GM23338 (cell line): ENCODE measurements around the gene MAPT. TPM values are rescaled to one million over a fixed set of nuclear protein-coding genes. Genes with fewer than 3 reads are reported as not detected.
A peak's percentile ranks its signal among the peaks of the same experiment; 100 is the strongest.

ENCODE experiments used
- ATAC-seq: fragments of 200-7000 bp; cut with Tn5 transposase; 3 replicates; pipeline ENCODE4 v1.9.1; 2020
- DNase-seq: peaks from one replicate; pipeline ENCODE4 v3.0.0-alpha.2; 2015; ENCODE audit warnings: low spot score
- H2AFZ ChIP-seq: fragments of 200-600 bp; sonication (generic); 2 replicates; pipeline ENCODE4 v1.8.0; 2016; ENCODE audit warnings: antibody characterized with exemption, mild to moderate bottlenecking, moderate library complexity
- H3F3A ChIP-seq: fragments of 200-600 bp; sonication (generic); replicated peaks from 2 replicates; pipeline ENCODE4 v1.8.0; 2017; ENCODE audit warnings: antibody characterized with exemption, mixed run types, low read depth
- H3K27ac ChIP-seq: fragments of 200-600 bp; sonication (generic); 2 replicates; pipeline ENCODE4 v1.6.1; 2016; ENCODE audit warnings: low read depth
- H3K27me3 ChIP-seq: fragments of 200-600 bp; sonication (generic); 2 replicates; pipeline ENCODE4 v1.8.0; 2016; ENCODE audit warnings: mild to moderate bottlenecking, mixed run types, moderate library complexity; ENCODE audit not compliant: insufficient read depth
- H3K36me3 ChIP-seq: fragments of 200-600 bp; sonication (generic); 2 replicates; pipeline ENCODE4 v1.8.0; 2016; ENCODE audit warnings: mild to moderate bottlenecking; ENCODE audit not compliant: insufficient read depth
- H3K4me1 ChIP-seq: fragments of 200-600 bp; sonication (generic); 2 replicates; pipeline ENCODE4 v1.8.0; 2016; ENCODE audit warnings: mild to moderate bottlenecking, moderate library complexity; ENCODE audit not compliant: insufficient read depth
- H3K4me2 ChIP-seq: fragments of 200-600 bp; sonication (generic); 2 replicates; pipeline ENCODE4 v1.7.1; 2017; ENCODE audit warnings: mixed run types
- H3K4me3 ChIP-seq: fragments of 200-600 bp; sonication (generic); 2 replicates; pipeline ENCODE4 v1.6.1; 2016; ENCODE audit warnings: mixed run types
- H3K79me2 ChIP-seq: fragments of 200-600 bp; sonication (generic); replicated peaks from 2 replicates; pipeline ENCODE4 v1.8.0; 2017; ENCODE audit warnings: mild to moderate bottlenecking; ENCODE audit not compliant: insufficient read depth
- H3K9me2 ChIP-seq: fragments of 200-600 bp; sonication (generic); 2 replicates; pipeline ENCODE4 v1.8.0; 2017; ENCODE audit not compliant: insufficient read depth
- H4K20me1 ChIP-seq: fragments of 200-600 bp; sonication (generic); replicated peaks from 2 replicates; pipeline ENCODE4 v1.8.0; 2017; ENCODE audit warnings: mild to moderate bottlenecking; ENCODE audit not compliant: insufficient read depth
- H3K27ac Mint-ChIP-seq: 2 replicates; pipeline ENCODE4 v1.8.0; 2020; ENCODE audit warnings: inconsistent platforms, mild to moderate bottlenecking, moderate library complexity, mixed read lengths
- H3K27me3 Mint-ChIP-seq: 3 replicates; pipeline ENCODE4 v1.8.0; 2022; ENCODE audit warnings: low read depth, mild to moderate bottlenecking, moderate library complexity, mixed read lengths, inconsistent platforms; ENCODE audit not compliant: insufficient read depth, poor library complexity
- H3K36me3 Mint-ChIP-seq: 3 replicates; pipeline ENCODE4 v1.8.0; 2021; ENCODE audit warnings: low read depth, mild to moderate bottlenecking, inconsistent platforms, moderate library complexity, mixed read lengths
- H3K4me1 Mint-ChIP-seq: 3 replicates; pipeline ENCODE4 v1.8.0; 2020; ENCODE audit warnings: mild to moderate bottlenecking, inconsistent platforms, mixed read lengths
- H3K4me3 Mint-ChIP-seq: 3 replicates; pipeline ENCODE4 v1.8.0; 2021; ENCODE audit warnings: moderate library complexity, mild to moderate bottlenecking, inconsistent platforms, mixed read lengths
- H3K9me3 Mint-ChIP-seq: 3 replicates; pipeline ENCODE4 v1.8.0; 2020; ENCODE audit warnings: moderate library complexity, mild to moderate bottlenecking, inconsistent platforms, mixed read lengths
- CREB1 ChIP-seq: fragments of 250-450 bp; sonication (Bioruptor Pico); IDR thresholded peaks from 2 replicates; pipeline ENCODE4 v1.5.0; 2020; ENCODE audit warnings: low read depth, mild to moderate bottlenecking, moderate library complexity
- CTCF ChIP-seq, 2 experiments: fragments of 200-600 bp in 1 of 2; sonication (generic) in 1 of 2; conservative IDR thresholded peaks; 2 replicates each; pipeline versions ENCODE4 v1.5.1 to v1.6.1; 2016 to 2017; ENCODE audit warnings: antibody characterized with exemption in 2 of 2, low read depth in 2 of 2, mild to moderate bottlenecking in 2 of 2, moderate library complexity in 1 of 2
- EZH2 ChIP-seq: fragments of 200-600 bp; sonication (generic); IDR thresholded peaks from one replicate; pipeline ENCODE4 v1.8.0; 2017; ENCODE audit warnings: antibody characterized with exemption, mild to moderate bottlenecking, low read depth; ENCODE audit not compliant: unreplicated experiment
- JUNB ChIP-seq: IDR thresholded peaks from one replicate; pipeline ENCODE4 v1.6.1; 2016; ENCODE audit warnings: antibody characterized with exemption; ENCODE audit not compliant: unreplicated experiment
- NANOG ChIP-seq: IDR thresholded peaks from 2 replicates; pipeline ENCODE4 v1.6.1; 2016; ENCODE audit warnings: antibody characterized with exemption, borderline replicate concordance
- ZNF114 ChIP-seq: fragments of 250-450 bp; sonication (Bioruptor Pico); IDR thresholded peaks from 2 replicates; pipeline ENCODE4 v1.5.0; 2020; ENCODE audit warnings: mild to moderate bottlenecking, moderate library complexity
- polyA plus RNA-seq: library from polyadenylated mRNA; unstranded; fragments of >200 nt; fragmentation: Nextera tagmentation; extraction: Ambion mirVana; gene quantifications from 2 replicates; pipeline ENCODE4 v1.2.1, GENCODE V29; 2016
- total RNA-seq: library from RNA; depleted of rRNA; stranded (reverse); fragments of >200 nt; shearing (Covaris generic); gene quantifications from 2 replicates; pipeline ENCODE4 v1.2.3, GENCODE V29; 2014
- TF ChIP-seq, protein P1 (sequence below): IDR thresholded peaks from one replicate; pipeline ENCODE4 v1.6.1; 2018; ENCODE audit warnings: antibody characterized with exemption; ENCODE audit not compliant: unreplicated experiment
- TF ChIP-seq, protein P2 (sequence below): IDR thresholded peaks from 2 replicates; pipeline ENCODE4 v1.6.1; 2016; ENCODE audit warnings: antibody characterized with exemption
- TF ChIP-seq, protein P3 (sequence below): fragments of 250-450 bp; sonication (Bioruptor Pico); IDR thresholded peaks from 2 replicates; pipeline ENCODE4 v1.5.0; 2020; ENCODE audit warnings: mild to moderate bottlenecking, moderate library complexity

MAPT gene
- total and polyA plus RNA-seq, 2 experiments from 2014 or later = 1.1 to 2.1 TPM

- TF ChIP-seq, protein P1, sequence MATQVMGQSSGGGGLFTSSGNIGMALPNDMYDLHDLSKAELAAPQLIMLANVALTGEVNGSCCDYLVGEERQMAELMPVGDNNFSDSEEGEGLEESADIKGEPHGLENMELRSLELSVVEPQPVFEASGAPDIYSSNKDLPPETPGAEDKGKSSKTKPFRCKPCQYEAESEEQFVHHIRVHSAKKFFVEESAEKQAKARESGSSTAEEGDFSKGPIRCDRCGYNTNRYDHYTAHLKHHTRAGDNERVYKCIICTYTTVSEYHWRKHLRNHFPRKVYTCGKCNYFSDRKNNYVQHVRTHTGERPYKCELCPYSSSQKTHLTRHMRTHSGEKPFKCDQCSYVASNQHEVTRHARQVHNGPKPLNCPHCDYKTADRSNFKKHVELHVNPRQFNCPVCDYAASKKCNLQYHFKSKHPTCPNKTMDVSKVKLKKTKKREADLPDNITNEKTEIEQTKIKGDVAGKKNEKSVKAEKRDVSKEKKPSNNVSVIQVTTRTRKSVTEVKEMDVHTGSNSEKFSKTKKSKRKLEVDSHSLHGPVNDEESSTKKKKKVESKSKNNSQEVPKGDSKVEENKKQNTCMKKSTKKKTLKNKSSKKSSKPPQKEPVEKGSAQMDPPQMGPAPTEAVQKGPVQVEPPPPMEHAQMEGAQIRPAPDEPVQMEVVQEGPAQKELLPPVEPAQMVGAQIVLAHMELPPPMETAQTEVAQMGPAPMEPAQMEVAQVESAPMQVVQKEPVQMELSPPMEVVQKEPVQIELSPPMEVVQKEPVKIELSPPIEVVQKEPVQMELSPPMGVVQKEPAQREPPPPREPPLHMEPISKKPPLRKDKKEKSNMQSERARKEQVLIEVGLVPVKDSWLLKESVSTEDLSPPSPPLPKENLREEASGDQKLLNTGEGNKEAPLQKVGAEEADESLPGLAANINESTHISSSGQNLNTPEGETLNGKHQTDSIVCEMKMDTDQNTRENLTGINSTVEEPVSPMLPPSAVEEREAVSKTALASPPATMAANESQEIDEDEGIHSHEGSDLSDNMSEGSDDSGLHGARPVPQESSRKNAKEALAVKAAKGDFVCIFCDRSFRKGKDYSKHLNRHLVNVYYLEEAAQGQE = no peak
- TF ChIP-seq, protein P2, sequence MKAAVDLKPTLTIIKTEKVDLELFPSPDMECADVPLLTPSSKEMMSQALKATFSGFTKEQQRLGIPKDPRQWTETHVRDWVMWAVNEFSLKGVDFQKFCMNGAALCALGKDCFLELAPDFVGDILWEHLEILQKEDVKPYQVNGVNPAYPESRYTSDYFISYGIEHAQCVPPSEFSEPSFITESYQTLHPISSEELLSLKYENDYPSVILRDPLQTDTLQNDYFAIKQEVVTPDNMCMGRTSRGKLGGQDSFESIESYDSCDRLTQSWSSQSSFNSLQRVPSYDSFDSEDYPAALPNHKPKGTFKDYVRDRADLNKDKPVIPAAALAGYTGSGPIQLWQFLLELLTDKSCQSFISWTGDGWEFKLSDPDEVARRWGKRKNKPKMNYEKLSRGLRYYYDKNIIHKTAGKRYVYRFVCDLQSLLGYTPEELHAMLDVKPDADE = no peak
- TF ChIP-seq, protein P3, sequence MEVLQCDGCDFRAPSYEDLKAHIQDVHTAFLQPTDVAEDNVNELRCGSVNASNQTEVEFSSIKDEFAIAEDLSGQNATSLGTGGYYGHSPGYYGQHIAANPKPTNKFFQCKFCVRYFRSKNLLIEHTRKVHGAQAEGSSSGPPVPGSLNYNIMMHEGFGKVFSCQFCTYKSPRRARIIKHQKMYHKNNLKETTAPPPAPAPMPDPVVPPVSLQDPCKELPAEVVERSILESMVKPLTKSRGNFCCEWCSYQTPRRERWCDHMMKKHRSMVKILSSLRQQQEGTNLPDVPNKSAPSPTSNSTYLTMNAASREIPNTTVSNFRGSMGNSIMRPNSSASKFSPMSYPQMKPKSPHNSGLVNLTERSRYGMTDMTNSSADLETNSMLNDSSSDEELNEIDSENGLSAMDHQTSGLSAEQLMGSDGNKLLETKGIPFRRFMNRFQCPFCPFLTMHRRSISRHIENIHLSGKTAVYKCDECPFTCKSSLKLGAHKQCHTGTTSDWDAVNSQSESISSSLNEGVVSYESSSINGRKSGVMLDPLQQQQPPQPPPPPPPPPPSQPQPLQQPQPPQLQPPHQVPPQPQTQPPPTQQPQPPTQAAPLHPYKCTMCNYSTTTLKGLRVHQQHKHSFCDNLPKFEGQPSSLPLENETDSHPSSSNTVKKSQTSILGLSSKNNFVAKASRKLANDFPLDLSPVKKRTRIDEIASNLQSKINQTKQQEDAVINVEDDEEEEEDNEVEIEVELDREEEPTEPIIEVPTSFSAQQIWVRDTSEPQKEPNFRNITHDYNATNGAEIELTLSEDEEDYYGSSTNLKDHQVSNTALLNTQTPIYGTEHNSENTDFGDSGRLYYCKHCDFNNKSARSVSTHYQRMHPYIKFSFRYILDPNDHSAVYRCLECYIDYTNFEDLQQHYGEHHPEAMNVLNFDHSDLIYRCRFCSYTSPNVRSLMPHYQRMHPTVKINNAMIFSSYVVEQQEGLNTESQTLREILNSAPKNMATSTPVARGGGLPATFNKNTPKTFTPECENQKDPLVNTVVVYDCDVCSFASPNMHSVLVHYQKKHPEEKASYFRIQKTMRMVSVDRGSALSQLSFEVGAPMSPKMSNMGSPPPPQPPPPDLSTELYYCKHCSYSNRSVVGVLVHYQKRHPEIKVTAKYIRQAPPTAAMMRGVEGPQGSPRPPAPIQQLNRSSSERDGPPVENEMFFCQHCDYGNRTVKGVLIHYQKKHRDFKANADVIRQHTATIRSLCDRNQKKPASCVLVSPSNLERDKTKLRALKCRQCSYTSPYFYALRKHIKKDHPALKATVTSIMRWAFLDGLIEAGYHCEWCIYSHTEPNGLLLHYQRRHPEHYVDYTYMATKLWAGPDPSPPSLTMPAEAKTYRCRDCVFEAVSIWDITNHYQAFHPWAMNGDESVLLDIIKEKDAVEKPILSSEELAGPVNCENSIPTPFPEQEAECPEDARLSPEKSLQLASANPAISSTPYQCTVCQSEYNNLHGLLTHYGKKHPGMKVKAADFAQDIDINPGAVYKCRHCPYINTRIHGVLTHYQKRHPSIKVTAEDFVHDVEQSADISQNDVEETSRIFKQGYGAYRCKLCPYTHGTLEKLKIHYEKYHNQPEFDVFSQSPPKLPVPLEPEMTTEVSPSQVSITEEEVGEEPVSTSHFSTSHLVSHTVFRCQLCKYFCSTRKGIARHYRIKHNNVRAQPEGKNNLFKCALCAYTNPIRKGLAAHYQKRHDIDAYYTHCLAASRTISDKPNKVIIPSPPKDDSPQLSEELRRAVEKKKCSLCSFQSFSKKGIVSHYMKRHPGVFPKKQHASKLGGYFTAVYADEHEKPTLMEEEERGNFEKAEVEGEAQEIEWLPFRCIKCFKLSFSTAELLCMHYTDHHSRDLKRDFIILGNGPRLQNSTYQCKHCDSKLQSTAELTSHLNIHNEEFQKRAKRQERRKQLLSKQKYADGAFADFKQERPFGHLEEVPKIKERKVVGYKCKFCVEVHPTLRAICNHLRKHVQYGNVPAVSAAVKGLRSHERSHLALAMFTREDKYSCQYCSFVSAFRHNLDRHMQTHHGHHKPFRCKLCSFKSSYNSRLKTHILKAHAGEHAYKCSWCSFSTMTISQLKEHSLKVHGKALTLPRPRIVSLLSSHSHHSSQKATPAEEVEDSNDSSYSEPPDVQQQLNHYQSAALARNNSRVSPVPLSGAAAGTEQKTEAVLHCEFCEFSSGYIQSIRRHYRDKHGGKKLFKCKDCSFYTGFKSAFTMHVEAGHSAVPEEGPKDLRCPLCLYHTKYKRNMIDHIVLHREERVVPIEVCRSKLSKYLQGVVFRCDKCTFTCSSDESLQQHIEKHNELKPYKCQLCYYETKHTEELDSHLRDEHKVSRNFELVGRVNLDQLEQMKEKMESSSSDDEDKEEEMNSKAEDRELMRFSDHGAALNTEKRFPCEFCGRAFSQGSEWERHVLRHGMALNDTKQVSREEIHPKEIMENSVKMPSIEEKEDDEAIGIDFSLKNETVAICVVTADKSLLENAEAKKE (CRISPR knock-in tag) = no peak
Measured at GRCh38 chr17:45950888-45951287, 56.5 kb downstream of the MAPT start (continued).

DNA sequence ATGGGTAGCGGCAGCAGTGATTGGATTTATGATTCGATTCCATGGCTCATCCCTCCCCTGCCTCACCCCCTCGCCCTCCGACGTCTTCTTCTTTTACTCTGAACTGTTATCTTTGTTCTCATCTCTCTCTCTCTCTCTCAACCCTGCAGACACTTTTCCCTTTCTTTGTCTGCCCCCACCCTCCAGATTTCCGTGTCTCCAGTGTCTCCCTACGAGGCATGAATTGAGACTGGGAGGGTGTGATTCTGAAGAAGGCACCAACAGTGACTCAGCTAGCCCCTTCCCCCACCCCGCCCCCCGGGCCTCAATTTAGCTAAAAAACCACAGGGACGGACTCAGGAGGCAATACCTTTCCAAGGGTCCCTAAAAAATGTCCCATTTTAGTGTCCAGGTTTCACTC, 57.0 kb downstream of the MAPT start:
- Histone ChIP-seq H3K9me2 (no peaks in the 10 kb centered on the region), H4K20me1 (no peaks in the 10 kb centered on the region), H2AFZ (peak overlapping the region; percentile 88), H3F3A (no peaks in the 10 kb centered on the region), H3K27ac (no peak overlapping the region), H3K4me3 (no peak overlapping the region), H3K4me1 (peaks cover 16% of the 10 kb centered on the region), H3K79me2 (no peaks in the 10 kb centered on the region), H3K36me3 (no peaks in the 10 kb centered on the region), H3K27me3 (peaks cover 13% of the 10 kb centered on the region), H3K4me2 (0 out of 2 replicates have a peak overlapping the region, but pooled peaks have one; percentile 17)
- Mint-ChIP-seq H3K9me3 (no peaks in the 10 kb centered on the region), H3K4me1 (peaks cover 20% of the 10 kb centered on the region), H3K27ac (no peak overlapping the region; the same call in 1 of the 2 replicates), H3K36me3 (no peaks in the 10 kb centered on the region), H3K27me3 (peaks cover 10% of the 10 kb centered on the region), H3K4me3 (no peak overlapping the region)
- TF ChIP-seq EZH2 (no peak), CTCF (conservative IDR thresholded peaks at IDR 0.05; ENCODE audit: low read depth in 2 of 2) (no peak), CREB1 (no peak), ZNF114 (CRISPR knock-in tag) (no peak), JUNB (no peak), NANOG (no peak)
- DNase-seq (no peak), ATAC-seq (no peak)
